ENCODE data around the gene MVB12B. TPM values are rescaled to one million over a fixed set of nuclear protein-coding genes. Genes with fewer than 3 reads are reported as not detected.

MVB12B gene
- total RNA-seq, 1 donor, result 5.4 TPM

DNA sequence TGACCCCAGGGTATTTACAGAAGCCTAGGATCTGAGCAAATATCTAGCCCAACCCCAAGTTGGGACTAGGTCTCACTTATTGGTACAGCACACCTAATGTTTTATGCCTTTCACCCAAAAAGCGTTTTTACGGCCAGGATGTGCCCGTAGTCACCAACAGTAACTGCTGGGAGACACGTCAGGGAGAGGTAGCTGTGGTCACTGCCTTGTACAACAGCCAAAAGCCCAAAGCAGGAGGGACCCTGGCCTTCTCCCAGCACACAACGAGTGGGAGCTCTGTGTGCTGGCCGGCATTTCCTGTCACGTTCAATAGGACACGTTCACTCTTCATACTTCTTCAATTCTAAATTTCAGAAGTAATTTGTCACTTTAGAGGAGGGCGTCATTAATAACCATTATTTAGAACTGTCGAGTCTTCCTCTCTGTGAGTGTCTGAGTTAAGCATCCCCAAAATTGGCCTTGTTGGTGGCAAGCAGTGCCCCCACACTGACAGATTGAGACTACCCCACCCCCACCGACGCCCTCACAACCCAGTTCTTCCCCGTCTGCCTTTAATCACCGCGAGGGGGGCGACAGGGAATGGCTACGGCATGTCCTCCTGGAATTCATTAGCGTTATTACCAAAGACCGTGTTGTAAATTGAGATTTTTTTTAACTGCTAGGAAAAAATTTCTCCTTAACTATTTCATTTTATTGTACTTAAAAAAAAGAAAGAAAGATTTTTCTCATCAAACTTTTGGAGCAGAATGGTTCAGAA is 80.7 kb downstream of the MVB12B start:
- Histone ChIP-seq H3K27me3 (ENCODE audit: insufficient read depth, low read length) (no peaks in the 10 kb centered on the region), H3K4me2 (ENCODE audit: insufficient read depth, low read length) (peak overlapping the region; percentile 17), H3K27ac (ENCODE audit: low read depth, low read length) (no peak overlapping the region), H3K9me3 (ENCODE audit: low read depth, low read length) (no peaks in the 10 kb centered on the region), H3K36me3 (ENCODE audit: insufficient read depth, low read length) (no peaks in the 10 kb centered on the region), H4K20me1 (ENCODE audit: insufficient read depth, low read length) (no peaks in the 10 kb centered on the region), H3K4me1 (ENCODE audit: insufficient read depth, low read length) (peaks cover 18% of the 10 kb centered on the region), H3K79me2 (ENCODE audit: insufficient read depth, low read length) (no peaks in the 10 kb centered on the region), H2AFZ (ENCODE audit: low read length) (peak overlapping the region; percentile 65), H3K4me3 (ENCODE audit: insufficient read depth, low read length) (no peak overlapping the region)
- DNase-seq (ENCODE audit: insufficient read length, low spot score, missing footprints), result no peak
- TF ChIP-seq, protein P1, sequence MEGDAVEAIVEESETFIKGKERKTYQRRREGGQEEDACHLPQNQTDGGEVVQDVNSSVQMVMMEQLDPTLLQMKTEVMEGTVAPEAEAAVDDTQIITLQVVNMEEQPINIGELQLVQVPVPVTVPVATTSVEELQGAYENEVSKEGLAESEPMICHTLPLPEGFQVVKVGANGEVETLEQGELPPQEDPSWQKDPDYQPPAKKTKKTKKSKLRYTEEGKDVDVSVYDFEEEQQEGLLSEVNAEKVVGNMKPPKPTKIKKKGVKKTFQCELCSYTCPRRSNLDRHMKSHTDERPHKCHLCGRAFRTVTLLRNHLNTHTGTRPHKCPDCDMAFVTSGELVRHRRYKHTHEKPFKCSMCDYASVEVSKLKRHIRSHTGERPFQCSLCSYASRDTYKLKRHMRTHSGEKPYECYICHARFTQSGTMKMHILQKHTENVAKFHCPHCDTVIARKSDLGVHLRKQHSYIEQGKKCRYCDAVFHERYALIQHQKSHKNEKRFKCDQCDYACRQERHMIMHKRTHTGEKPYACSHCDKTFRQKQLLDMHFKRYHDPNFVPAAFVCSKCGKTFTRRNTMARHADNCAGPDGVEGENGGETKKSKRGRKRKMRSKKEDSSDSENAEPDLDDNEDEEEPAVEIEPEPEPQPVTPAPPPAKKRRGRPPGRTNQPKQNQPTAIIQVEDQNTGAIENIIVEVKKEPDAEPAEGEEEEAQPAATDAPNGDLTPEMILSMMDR (IDR thresholded peaks at IDR 0.05; ENCODE audit: extremely low read depth, low read depth, low read length), result no peak

DNA sequence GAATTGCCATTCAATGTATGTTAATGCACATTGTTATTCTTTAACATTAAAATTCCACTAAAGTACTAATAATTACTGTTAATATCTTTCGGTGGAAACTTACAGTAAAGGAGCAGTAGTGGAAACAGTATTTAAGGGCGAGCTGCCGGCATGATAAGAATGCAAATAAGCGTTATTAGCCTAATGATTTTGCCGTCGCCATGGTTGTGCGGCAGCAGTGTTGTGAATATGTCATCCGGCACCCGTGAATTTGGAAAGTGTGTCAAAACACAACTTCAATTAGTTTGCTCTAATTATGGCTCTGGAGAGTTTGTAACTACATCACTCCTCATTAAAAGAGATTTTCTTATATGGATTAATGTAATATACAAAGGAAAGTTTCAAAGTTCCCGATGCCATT is 81.4 kb downstream of the MVB12B start:
- Histone ChIP-seq H3K4me1 (ENCODE audit: insufficient read depth, low read length) (peaks cover 18% of the 10 kb centered on the region), H4K20me1 (ENCODE audit: insufficient read depth, low read length) (no peaks in the 10 kb centered on the region), H2AFZ (ENCODE audit: low read length) (no peak overlapping the region), H3K27me3 (ENCODE audit: insufficient read depth, low read length) (no peaks in the 10 kb centered on the region), H3K79me2 (ENCODE audit: insufficient read depth, low read length) (no peaks in the 10 kb centered on the region), H3K9me3 (ENCODE audit: low read depth, low read length) (no peaks in the 10 kb centered on the region), H3K36me3 (ENCODE audit: insufficient read depth, low read length) (no peaks in the 10 kb centered on the region), H3K4me3 (ENCODE audit: insufficient read depth, low read length) (no peak overlapping the region), H3K27ac (ENCODE audit: low read depth, low read length) (no peak overlapping the region), H3K4me2 (ENCODE audit: insufficient read depth, low read length) (no peak overlapping the region)
- TF ChIP-seq, protein P1 (IDR thresholded peaks at IDR 0.05; ENCODE audit: extremely low read depth, low read depth, low read length), result no peak
- no peak for DNase-seq (ENCODE audit: insufficient read length, low spot score, missing footprints)

GRCh38 chr9:126410229-126410628 is 83.6 kb downstream of the MVB12B start:
- H4K20me1 ChIP-seq (ENCODE audit: insufficient read depth, low read length), result no peaks in the 10 kb centered on the region
- TF ChIP-seq, protein P1 (IDR thresholded peaks at IDR 0.05; ENCODE audit: extremely low read depth, low read depth, low read length), result no peak
- no peaks in the 10 kb centered on the region for H3K27me3 ChIP-seq (ENCODE audit: insufficient read depth, low read length)
- no peak overlapping the region for H3K4me2 ChIP-seq (ENCODE audit: insufficient read depth, low read length)
- no peak for DNase-seq (ENCODE audit: insufficient read length, low spot score, missing footprints)
- H3K36me3 ChIP-seq (ENCODE audit: insufficient read depth, low read length), result no peaks in the 10 kb centered on the region
- H2AFZ ChIP-seq (ENCODE audit: low read length), result no peak overlapping the region
- no peaks in the 10 kb centered on the region for H3K9me3 ChIP-seq (ENCODE audit: low read depth, low read length)
- H3K79me2 ChIP-seq (ENCODE audit: insufficient read depth, low read length), result no peaks in the 10 kb centered on the region
- no peak overlapping the region for H3K27ac ChIP-seq (ENCODE audit: low read depth, low read length)
- H3K4me3 ChIP-seq (ENCODE audit: insufficient read depth, low read length), result no peak overlapping the region
- peaks cover 18% of the 10 kb centered on the region for H3K4me1 ChIP-seq (ENCODE audit: insufficient read depth, low read length)

DNA sequence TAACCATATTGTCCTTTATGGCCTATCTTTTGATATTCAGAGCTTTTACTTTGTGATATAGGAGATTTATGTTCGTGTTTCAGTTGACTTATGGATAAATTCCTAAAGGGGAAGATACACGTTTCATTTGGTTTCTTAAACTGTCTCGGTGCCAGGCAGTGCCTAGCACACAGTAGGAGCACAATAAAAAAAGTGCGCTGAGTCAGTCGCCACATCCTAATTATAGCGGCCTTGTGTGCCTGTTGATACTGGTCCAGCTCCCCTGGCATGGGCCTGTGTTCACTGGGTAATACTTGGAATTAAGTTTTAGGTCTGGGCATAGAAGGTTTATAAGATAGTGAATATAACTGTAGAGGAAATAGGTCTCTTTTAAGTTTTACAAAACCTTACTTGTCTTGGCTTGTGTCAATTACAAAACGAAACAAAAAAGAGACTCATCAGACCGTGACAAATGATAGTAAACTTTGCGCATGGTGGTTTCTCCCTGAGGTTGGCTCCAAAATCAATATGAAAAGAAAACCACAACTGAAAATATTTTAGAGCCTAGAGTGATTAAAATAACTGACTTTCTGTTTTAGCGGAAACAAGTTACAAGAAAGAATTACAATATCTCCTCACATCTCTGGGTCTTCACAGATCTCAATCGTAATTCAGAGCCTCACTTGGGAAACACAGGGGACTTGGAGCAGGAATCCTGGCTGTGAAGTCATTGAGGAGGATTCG is 84.8 kb downstream of the MVB12B start:
- Histone ChIP-seq H3K4me1 (ENCODE audit: insufficient read depth, low read length) (peaks cover 18% of the 10 kb centered on the region), H3K27me3 (ENCODE audit: insufficient read depth, low read length) (no peaks in the 10 kb centered on the region), H4K20me1 (ENCODE audit: insufficient read depth, low read length) (no peaks in the 10 kb centered on the region), H3K9me3 (ENCODE audit: low read depth, low read length) (no peaks in the 10 kb centered on the region), H2AFZ (ENCODE audit: low read length) (peak overlapping the region; percentile 6), H3K36me3 (ENCODE audit: insufficient read depth, low read length) (no peaks in the 10 kb centered on the region), H3K79me2 (ENCODE audit: insufficient read depth, low read length) (no peaks in the 10 kb centered on the region), H3K4me2 (ENCODE audit: insufficient read depth, low read length) (peak overlapping the region; percentile 90), H3K4me3 (ENCODE audit: insufficient read depth, low read length) (peak overlapping the region; percentile 66), H3K27ac (ENCODE audit: low read depth, low read length) (peak overlapping the region; percentile 77)
- TF ChIP-seq, protein P1 (IDR thresholded peaks at IDR 0.05; ENCODE audit: extremely low read depth, low read depth, low read length), result no peak
- DNase-seq (ENCODE audit: insufficient read length, low spot score, missing footprints), result peak; percentile 77
